Activated CD4-positive, alpha-beta T cell treated with anti-CD3 and anti-CD28 coated beads, Interleukin-2, amount 50 U/mL, for 24 hours (primary cell): ENCODE measurements around the gene DNPH1.

Source experiments
- DNase-seq, 2 donors: peaks; one replicate each; pipeline ENCODE4 v3.0.0-alpha.2; 2020; ENCODE audit warnings: low read depth in 1 of 2, low spot score in 1 of 2

DNPH1 gene

DNA sequence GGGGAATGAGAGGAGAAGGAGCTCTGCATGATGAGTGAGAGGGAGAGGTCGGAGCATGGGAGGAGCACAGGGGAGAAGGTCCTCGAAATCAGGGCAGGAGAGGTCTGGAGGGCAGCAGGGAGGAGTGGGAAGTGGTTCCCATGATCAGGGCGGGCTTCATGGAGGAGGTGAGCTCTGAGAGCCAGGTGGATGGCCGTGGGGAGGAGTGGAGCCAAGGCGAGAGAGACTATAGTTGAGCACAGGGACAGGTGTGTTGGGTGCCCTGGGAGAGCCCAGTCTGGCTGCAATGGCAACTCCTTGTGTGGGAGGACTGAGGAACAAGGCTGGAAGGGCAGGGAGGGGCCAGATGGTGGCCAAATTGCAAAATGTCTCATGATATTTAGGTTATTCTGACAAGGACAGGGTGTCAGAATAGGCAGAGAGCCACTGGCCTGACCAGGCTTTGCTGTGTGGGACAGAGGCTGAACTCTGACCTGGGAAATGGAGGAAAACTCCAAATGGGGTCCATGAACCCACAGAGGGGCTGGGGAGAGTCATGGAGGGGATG is 35.4 kb upstream of the DNPH1 start:
- DNase-seq = no peak

DNA sequence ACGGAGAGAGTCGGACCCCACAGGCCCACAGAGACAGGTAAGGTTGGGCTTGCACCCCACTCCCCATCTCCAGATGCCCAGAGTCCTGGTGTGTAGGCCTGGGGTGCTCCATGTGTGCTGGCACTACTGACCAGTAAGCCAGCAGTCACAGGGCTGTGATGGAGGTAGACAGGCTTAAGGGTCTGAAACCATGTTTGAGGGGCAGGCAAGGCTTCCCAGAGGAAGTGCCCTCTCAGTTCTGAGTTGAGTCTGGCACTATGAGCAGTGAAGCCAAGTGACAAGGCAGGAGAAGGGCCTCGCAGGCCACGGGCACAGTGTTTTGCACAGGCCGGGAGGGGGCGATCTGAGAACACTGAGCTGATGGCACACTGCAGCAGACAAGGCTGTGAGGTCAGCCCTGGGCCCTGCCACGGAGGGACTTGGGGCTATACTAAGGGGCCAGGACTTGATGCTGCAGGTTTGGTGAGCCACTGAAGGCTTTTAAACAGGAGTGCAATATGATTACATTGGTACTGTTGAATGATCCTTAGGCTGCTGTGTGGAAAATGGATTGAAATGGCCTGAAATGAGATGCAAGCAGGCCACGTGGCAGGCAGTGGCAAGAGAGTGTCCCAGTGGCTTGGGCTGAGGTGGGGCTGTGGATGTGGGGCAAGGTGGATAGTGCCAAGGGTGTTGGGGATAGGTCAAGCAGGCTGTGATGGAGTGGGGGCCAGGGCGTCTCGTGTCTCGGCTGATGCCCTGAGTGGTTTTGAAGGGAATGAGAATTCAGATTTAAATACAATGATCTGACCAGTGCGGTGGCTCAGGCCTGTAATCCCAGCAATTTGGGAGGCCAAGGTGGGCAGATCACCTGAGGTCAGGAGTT is 34.3 kb upstream of the DNPH1 start:
- DNase-seq = peak; percentile 52 to 65

DNA sequence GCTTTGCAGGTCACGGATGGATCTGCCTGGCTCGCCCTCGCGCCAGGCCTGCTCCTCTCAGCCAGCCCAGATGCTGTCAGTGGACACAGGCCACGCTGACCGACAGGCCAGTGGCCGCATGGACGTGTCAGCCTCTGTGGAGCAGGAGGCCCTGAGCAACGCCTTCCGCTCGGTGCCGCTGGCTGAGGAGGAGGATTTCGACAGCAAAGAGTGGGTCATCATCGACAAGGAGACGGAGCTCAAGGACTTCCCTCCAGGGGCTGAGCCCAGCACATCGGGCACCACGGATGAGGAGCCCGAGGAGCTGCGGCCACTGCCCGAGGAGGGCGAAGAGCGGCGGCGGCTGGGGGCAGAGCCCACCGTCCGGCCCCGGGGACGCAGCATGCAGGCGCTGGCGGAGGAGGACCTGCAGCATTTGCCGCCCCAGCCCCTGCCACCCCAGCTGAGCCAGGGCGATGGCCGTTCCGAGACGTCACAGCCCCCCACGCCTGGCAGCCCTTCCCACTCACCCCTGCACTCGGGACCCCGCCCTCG is 33.6 kb upstream of the DNPH1 start:
- no peak for DNase-seq

DNA sequence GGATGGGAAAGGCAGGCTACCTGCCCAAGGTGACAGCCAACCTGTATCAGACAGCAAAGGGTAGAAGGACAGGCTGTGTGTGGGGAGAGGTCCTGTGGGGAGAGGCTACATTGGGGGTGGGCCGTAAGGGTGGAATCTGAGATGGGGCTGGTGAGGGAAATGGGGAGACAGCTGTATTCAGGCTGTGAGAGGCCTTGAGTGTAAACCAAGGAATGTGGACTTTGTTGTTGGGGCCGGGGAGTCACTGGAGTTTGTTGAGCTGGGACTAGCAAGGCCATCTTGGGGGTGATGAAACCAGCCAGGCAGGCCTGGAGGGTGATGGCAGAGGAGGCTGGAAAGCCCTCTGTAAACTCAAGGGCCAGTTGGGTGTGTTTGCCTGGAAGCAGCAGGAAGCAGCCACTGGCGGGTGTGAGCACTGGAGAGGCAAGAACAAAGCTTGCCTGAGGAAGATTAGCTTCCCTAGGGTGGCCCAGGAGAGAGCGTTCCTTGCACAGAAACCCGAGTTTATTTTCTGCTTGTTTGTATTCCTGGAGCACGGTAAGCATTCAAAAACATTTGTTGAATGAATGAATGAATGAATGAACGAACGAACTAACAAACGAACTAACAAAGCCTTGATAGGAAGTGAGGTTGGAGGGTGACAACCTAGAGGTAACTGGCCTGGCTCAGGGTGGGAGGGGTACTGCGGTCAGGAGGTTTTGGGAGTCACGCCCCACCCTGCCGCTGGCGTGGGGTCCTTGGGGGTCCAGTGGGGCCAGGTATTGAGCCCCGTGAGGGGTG is 32.9 kb upstream of the DNPH1 start:
- DNase-seq = no peak

DNA sequence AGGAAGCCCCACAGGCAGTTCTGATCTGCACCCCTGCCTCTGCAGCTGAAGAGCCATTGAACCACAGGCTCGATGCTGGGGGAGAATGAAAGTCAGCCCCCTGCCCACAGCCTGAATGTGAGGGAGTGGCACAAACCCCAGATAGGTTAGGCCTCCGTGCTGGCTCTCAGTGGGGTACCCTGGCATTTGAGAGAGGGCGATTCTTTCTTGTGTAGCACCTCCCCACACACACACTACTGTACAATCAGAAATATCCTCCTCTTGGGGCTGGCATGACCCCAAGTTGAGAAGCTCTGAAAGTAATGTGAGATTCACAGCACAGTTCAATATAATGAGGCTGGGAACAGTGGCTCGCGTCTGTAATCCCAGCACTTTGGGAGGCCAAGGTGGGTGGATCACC is 31.9 kb upstream of the DNPH1 start:
- DNase-seq = no peak

DNA sequence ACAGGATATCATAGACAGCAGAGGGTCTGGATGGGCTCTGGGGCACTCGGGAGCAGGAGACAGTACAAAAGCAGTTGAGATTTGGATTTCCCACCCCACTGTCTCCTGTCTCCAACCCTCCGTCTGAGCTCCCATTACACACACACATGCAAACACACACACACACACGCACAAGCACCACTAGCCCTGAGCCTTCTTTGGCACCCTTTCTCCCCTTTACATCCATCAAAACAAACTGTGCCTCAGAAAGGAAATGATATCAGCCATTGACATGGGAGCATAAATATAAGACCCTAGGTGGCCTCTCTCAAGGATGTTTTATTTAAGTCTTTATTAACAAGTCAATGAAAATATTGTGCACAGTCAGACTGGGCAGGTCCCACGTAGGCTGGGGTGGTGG is 31.5 kb upstream of the DNPH1 start:
- no peak for DNase-seq

DNA sequence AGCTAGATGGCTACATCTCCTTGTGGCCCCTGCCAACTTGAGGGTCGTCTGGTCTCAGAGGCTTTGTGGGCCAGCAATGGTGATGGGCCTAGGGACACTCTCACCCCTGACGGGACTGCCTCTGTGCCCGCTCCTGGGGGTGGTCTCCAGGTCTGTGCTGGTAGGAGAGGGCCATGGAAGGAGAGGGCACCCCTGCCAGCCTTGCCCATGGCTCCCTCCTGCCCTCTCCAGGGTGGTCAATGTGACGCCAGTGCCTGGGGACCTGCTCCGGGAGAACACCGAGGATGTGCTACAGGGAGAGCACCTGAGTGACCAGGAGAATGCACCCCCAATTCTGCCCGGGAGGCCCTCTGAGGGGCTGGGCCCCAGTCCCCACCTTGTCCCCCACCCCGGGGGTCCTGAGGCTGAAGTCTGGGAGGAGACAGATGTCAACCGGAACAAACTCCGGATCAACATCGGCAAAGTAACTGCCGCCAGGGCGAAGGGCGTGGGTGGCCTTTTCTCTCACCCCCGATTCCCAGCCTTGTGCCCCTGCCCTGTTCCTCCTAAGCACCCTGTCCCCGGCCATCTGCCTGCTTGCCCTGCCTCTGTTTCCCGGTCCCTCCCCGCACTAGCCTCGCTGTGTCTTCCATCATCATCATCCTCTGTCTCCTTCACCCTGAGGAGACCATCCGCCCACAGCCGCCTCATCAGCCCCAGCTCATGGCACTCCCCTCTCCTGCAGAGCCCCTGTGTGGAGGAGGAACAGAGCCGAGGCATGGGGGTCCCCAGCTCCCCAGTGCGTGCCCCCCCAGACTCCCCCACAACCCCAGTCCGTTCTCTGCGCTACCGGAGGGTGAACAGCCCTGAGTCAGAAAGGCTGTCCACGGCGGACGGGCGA is 29.8 kb upstream of the DNPH1 start:
- no peak for DNase-seq

DNA sequence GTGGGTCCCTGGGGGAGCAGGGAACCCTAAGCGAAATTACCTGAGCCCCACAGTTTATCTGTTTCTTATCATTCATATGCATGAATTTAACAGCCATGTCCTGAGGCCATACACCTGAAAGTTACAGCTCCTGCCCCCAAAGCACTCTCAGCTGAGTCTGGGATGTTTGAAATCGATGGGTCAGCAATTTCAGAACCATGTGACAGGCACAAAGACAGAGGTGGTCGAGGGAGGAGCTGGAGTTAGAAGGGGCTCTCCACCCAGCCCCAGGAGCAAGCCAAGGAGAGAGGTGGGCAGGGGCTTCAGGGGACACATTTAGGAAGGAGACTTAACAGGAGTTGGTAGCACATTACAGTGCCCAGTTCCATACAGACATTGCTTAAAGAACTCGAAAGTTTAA is 28.9 kb upstream of the DNPH1 start:
- DNase-seq = no peak

DNA sequence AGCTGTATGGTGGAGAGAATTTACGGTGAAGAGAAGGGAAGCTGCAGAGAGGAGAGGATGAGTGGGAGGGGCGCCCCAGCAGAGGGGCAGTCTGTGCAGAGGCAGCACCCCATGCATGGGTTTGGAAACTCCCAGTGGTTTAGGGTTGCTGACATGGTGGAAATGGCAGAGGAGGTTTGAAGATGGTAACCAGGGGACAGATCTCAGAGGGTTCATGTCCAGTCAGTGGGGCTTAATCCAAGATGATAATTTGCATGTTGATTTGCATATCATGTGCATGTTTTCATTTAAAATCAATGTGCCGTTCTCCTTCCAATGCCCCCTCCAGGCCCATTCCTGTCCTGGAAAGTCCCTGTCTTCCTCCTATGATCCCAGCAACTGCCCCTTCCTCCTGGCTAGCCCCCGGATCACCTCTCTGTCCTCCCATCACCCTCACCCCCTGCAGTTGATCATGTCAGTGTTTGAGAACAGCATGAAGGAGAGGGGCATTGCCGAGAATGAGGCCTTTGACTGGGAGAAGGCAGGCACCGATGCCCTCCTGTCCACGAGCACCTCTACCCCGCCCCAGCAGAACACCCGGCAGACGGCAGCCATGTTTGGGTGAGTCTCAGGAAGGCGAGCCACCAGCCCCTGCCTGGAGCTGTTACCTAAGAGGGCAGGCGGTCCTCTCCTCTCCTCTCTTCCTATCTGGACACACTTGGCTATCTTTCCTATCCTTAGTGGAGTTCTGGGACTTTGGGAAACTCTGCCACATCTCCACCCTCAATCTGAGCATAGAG is 28.3 kb upstream of the DNPH1 start:
- DNase-seq = no peak

DNA sequence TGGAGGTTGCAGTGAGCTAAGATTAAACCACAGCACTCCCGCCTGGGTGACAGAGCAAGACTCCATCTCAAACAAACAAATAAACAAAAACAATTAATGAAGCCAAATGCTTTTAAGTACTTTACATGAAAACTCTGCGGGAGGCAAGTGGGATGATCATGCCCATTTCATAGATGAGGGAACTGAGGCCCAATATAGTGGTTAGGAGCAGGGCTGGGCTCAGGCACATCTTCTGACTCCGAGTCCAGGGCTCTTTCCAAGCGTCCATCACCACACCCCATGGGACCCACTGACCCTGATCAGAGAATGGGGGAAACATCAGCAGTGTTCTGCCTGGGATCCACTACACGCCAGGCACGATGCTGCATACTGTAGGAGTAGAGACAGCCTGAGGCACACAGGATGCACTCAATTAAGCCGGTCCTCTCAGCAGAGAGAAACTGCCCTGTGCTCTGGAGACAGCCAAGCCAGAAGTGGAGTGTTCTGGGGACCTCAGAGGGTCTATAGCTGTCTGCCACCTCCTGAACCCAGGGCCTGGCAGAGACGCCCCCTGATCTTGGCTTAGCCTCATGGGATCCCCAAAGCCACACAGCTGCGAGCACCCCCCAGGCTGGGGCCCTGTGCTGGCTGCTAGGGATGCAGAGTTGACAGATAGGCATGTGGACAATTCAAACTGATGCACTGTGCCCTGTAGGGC is 27.5 kb upstream of the DNPH1 start:
- DNase-seq = no peak

DNA sequence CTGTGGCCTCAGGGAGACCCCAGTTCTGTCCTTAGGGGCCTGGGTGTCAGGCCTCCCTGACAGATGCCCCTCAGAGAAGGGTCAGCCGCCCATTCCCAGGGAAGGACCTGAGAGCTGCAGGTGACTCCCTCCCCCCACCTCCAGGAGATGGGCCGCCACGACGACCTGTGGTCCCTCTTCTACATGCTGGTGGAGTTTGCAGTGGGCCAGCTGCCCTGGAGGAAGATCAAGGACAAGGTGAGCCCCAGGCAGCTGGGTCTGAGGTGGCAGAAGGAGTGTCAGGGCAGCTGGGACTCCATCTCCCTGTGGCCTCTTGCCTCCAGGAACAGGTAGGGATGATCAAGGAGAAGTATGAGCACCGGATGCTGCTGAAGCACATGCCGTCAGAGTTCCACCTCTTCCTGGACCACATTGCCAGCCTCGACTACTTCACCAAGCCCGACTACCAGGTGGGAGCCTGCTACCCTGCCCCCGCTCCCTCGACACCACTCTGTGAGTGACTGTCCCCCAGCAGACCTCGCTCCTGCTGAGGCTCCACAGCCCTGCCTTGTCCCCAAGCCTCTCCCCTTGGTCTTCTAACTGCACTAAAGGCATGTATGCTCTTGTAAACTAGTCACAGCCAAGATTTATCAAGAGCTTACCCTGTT is 26.2 kb upstream of the DNPH1 start:
- DNase-seq = no peak

DNA sequence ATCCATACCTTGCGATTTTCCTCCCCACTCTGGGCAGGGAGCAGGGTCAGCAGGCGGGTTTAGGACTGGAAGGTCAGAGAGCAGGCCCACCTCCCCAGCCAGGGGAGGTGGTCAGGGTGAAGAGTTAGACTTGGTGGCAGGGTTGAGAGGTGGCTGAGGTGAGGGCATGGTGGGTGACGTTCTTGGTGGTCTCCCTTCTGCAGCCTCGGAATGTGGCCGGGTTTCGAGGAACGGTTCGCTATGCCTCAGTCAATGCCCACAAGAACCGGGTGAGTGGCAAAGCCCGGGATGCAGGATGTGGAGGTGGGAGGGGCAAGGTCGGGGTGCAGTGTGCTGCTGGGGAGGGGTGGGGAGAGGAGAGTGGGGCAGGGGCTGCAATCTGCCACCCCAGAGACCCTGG is 25.6 kb upstream of the DNPH1 start:
- DNase-seq = no peak

DNA sequence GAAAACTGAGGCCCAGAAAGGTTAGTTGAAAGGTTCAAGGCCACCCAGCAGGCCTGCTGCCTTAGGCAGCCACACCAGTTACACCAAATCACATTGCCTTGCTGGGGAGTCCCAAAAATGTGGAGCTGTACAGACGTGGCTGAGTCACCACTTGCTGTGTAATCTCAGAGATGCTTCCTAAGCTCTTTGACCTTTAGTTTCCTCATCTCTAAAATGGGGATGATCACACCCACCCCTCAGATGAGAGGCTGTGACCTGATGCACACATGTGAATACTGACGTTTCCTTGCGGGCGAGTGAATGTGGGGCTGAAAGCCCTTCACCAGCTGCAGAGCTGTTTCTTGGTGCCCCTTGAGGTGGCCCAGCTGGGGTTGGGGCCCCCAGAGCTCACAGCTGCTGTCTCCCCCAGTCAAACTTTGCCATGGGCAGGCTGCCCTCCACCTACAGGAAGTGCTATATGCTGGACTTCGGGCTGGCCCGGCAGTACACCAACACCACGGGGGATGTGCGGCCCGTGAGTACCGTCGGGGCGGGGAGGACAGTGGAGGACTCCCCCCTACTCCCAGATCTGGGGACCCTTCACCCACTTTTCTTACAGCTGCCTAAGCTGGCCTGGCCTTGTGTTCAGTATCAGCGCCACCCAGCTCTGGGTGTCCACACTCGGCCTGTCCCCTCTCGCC is 25.0 kb upstream of the DNPH1 start:
- no peak for DNase-seq

DNA sequence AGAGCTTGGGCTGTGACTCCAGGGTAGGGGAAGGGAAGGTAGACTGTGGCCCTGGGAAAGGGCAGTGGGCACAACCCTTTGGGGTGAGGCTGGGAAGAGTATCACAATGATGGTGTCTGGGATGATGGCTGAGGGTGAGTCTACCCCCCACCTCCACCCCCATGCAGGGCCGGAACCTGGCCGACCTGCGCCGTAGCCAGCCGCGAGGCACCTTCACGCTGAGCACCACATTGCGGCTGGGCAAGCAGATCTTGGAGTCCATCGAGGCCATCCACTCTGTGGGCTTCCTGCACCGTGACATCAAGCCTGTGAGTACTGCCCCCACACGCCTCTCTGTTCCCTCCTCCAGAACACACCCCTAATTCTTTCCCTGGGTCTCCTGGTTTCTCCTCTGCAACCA is 24.1 kb upstream of the DNPH1 start:
- DNase-seq = no peak

DNA sequence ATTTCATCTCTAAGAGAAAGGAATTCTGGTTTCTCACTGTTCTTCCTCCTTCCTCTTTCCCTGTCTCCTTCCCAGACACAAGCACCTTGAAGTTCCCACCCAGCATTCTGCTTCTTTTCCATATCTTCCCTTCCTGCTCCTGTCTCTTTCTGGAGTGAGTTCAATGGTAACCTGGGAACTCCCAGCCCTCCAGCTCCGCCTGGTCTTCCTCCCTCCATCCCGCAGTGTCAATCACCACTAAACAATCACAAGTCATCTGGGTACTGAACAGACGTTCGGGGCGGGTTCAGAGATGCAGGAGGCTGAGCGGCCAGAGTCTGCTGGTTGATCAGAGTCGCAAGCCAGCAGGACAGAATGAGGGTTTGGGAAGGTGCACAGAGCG is 21.7 kb upstream of the DNPH1 start:
- no peak for DNase-seq

DNA sequence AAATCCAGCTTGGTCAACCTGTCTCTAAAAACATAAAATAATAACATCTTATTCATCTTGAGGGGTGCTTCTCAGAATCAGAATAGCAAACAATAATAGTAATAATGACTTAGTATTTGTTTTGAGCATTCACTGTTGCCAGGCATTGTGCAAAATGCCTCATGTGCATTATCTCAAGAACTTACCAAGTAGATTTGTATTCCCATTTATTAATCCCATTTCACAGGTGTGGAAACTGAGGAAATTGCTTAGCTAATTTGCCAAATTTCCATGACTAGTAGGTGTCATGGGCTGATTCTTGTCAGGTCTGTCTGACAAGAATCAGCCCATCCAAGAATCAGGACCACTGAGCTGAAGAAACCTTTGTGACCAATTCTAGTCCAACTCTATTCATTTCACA is 19.5 kb upstream of the DNPH1 start:
- DNase-seq = no peak

DNA sequence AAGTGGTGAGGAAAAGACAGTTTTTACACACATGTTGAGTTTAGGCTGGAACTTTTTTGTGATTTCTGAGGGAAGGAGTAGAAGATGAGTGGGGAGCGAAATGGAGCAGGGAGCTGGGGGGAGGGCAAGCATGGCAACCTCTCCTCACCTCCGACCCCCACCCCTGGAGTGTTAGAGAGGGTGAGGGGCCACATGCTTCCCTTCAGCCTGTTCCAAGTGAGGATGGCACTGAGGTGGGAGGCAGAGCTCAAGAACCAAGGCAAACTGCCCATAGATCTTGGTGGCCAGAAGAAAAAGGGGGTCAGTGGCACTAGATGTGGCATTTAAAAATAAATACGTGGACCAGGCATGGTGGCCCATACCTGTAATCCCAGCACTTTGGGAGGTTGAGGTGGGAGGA is 18.8 kb upstream of the DNPH1 start:
- DNase-seq = no peak

DNA sequence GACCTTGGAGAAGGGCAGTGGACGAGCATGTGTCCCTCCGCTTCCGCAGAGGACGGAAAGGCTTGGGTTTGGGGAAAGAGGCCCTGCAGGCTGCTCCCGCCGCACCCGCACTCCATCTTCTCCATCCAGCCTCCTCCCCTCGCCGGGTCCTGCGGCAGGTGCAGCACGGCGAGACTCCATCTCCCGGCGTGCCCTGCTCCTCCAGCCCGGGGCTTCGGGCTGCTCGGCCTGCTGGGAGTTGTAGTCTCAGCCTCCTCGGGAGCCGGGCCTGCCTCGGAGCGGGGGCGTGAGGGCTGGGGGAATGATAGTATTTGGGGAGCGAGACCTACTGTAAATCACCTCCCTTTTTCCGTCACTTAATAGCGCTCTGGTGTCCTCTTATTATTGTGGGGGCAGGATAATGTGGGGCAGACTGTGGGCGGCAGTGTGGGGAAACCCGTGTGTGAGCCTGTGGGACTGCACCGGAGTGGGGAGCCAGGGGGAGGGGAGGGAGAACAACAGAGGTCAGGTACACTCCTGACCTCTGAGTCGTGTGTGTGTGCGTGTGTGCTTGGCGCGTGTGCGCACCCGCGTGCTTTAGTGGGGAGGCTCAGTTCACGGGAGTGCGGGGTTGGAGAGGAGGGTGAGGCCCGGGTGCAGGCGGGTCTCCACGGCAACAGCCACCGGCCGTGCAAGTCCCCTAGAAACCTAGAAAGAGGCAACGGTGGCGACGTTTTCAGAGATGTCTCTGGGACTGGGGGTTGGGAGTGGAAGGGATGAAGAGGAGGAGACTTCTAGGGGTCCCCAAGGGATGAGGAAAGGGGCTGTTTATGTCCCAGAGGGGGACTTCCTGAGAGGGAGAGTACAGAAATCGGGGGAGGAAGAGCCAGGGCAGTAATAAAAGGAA is 18.1 kb upstream of the DNPH1 start:
- DNase-seq = peak; percentile 61 to 73
